Endothelial cell of umbilical vein (primary cell): ENCODE data around the gene GLRX5.

Source experiments
- CTCF ChIP-seq, 2 donors: IDR thresholded peaks; 1 replicate in 1 of 2; 2 replicates in 1 of 2; pipeline ENCODE4 v1.5.1; 2011; ENCODE audit warnings: low read length in 2 of 2, mild to moderate bottlenecking in 2 of 2, moderate library complexity in 2 of 2, control low read depth in 1 of 2, inconsistent platforms in 1 of 2, low read depth in 1 of 2; ENCODE audit not compliant: insufficient read depth in 1 of 2; ENCODE audit errors: extremely low read depth in 1 of 2
- EZH2 ChIP-seq: IDR thresholded peaks from 2 replicates; pipeline ENCODE4 v1.6.1; 2012; ENCODE audit warnings: borderline replicate concordance, low read depth, mild to moderate bottlenecking, moderate library complexity, low read length, inconsistent platforms; ENCODE audit not compliant: severe bottlenecking
- FOS ChIP-seq: IDR thresholded peaks from 2 replicates; pipeline ENCODE4 v1.6.1; 2011; ENCODE audit warnings: mild to moderate bottlenecking, low read length, moderate library complexity, borderline replicate concordance; ENCODE audit not compliant: insufficient read depth
- GATA2 ChIP-seq: IDR thresholded peaks from 2 replicates; pipeline ENCODE4 v1.7.0; 2011; ENCODE audit warnings: low read depth, mild to moderate bottlenecking, moderate library complexity, mixed read lengths, low read length; ENCODE audit not compliant: insufficient read length, insufficient read depth
- JUN ChIP-seq: IDR thresholded peaks from 2 replicates; pipeline ENCODE4 v1.6.1; 2011; ENCODE audit warnings: borderline replicate concordance, low read depth; ENCODE audit not compliant: insufficient read length, insufficient read depth
- MAX ChIP-seq: IDR thresholded peaks from 2 replicates; pipeline ENCODE4 v1.6.1; 2011; ENCODE audit not compliant: insufficient read depth, insufficient read length
- MYC ChIP-seq: IDR thresholded peaks from one replicate; pipeline ENCODE4 v1.6.1; 2011; ENCODE audit warnings: mild to moderate bottlenecking, low read depth, low read length
- POLR2A ChIP-seq: IDR thresholded peaks from 2 replicates; pipeline ENCODE4 v1.6.1; 2012; ENCODE audit warnings: low read depth, mild to moderate bottlenecking, control low read depth, low read length
- POLR2AphosphoS5 ChIP-seq: IDR thresholded peaks from 2 replicates; pipeline ENCODE4 v1.6.1; 2012; ENCODE audit warnings: low read depth, mild to moderate bottlenecking, control low read depth, low read length, moderate library complexity; ENCODE audit not compliant: insufficient read depth

- TF ChIP-seq POLR2A, result no peak
- no peak for TF ChIP-seq CTCF (IDR thresholded peaks at IDR 0.05; ENCODE audit: extremely low read depth in 1 of 2, insufficient read depth in 1 of 2, low read depth in 1 of 2, low read length in 2 of 2)
- TF ChIP-seq POLR2AphosphoS5, result peak; percentile 77
- TF ChIP-seq FOS, result peak; percentile 91
- TF ChIP-seq MAX, result no peak
- TF ChIP-seq EZH2, result no peak
- peak; percentile 19 for TF ChIP-seq GATA2
- peak; percentile 77 for TF ChIP-seq JUN
- no peak for TF ChIP-seq MYC
These were observed 15.2 kb upstream of the GLRX5 start for GRCh38 chr14:95519699-95520098.
